ENCODE measurements around the gene CARM1.
A peak's percentile ranks its signal among the peaks of the same experiment; 100 is the strongest.

CARM1 gene

GRCh38 chr19:10878253-10878652 is 6.9 kb downstream of the CARM1 start:
- DNase-seq: no peak

GRCh38 chr19:10881403-10882107 is 10.2 kb downstream of the CARM1 start:
- Histone ChIP-seq H3K4me1 (ENCODE audit: control insufficient read depth, insufficient read depth, low read depth, low read length) (peaks cover 33% of the 10 kb centered on the region), H2BK5ac (ENCODE audit: low read depth, low read length, poor library complexity, severe bottlenecking) (no peak overlapping the region), H3K14ac (ENCODE audit: low read length in 2 of 2) (no peak overlapping the region), H3K23ac (ENCODE audit: low read length in 2 of 2) (peak overlapping the region in 1 of 2 experiments; percentile 57), H3K18ac (ENCODE audit: low read depth in 1 of 2, low read length in 2 of 2) (peak overlapping the region in 1 of 2 experiments; percentile 67), H3K4me2 (ENCODE audit: low read length, poor library complexity, severe bottlenecking) (no peak overlapping the region), H3K36me3 (ENCODE audit: control insufficient read depth in 1 of 2, insufficient read depth in 2 of 2, low read depth in 1 of 2, low read length in 2 of 2) (peaks cover 0 to 11% of the 10 kb centered on the region in 2 experiments), H4K8ac (ENCODE audit: low read length) (peak overlapping the region; percentile 32), H3K27me3 (ENCODE audit: control insufficient read depth in 1 of 2, insufficient read depth in 1 of 2, low read length in 2 of 2) (no peaks in the 10 kb centered on the region), H2BK15ac (ENCODE audit: low read depth, poor library complexity, severe bottlenecking) (no peak overlapping the region), H3K9me3 (ENCODE audit: control insufficient read depth, low read length) (no peaks in the 10 kb centered on the region), H2BK120ac (ENCODE audit: low read depth, low read length) (no peak overlapping the region), H2BK12ac (ENCODE audit: low read length in 2 of 2) (peak overlapping the region; percentile 43 to 60), H3K27ac (ENCODE audit: low read length, poor library complexity, severe bottlenecking) (no peak overlapping the region), H4K91ac (ENCODE audit: low read length) (no peak overlapping the region), H3K79me1 (replicated peaks; ENCODE audit: low read length, poor library complexity, severe bottlenecking) (peaks cover 48% of the 10 kb centered on the region), H2AFZ (ENCODE audit: low read depth, low read length) (no peak overlapping the region), H3K4ac (ENCODE audit: low read depth in 1 of 2, low read length in 2 of 2) (no peak overlapping the region), H3K4me3 (ENCODE audit: insufficient read depth in 1 of 2, low read depth in 1 of 2, low read length in 2 of 2) (no peak overlapping the region), H3K9ac (ENCODE audit: low read length) (no peak overlapping the region), H2AK5ac (ENCODE audit: low read length, severe bottlenecking) (no peak overlapping the region)
- 41% methylated on average over 14 of the region's 14 CpGs for WGBS
- no peak for DNase-seq

More at GRCh38 chr19:10878253-10878652, 6.9 kb downstream of the CARM1 start:
- no peak overlapping the region for H2BK15ac ChIP-seq (ENCODE audit: low read depth, poor library complexity, severe bottlenecking)
- peaks cover 45% of the 10 kb centered on the region for H3K79me1 ChIP-seq (replicated peaks; ENCODE audit: low read length, poor library complexity, severe bottlenecking)
- peak overlapping the region; percentile 35 for H3K9ac ChIP-seq (ENCODE audit: low read length)
- no peak overlapping the region for H3K4me3 ChIP-seq (ENCODE audit: insufficient read depth in 1 of 2, low read depth in 1 of 2, low read length in 2 of 2)
- H3K27ac ChIP-seq (ENCODE audit: low read length, poor library complexity, severe bottlenecking): no peak overlapping the region
- no peak overlapping the region for H2BK120ac ChIP-seq (ENCODE audit: low read depth, low read length)
- WGBS: 88% methylated on average over 3 of the region's 3 CpGs
- H3K4me1 ChIP-seq (ENCODE audit: control insufficient read depth, insufficient read depth, low read depth, low read length): peaks cover 27% of the 10 kb centered on the region
- no peak overlapping the region for H3K4ac ChIP-seq (ENCODE audit: low read depth in 1 of 2, low read length in 2 of 2)
- H4K8ac ChIP-seq (ENCODE audit: low read length): no peak overlapping the region
- no peak overlapping the region for H2BK12ac ChIP-seq (ENCODE audit: low read length in 2 of 2)
- H3K23ac ChIP-seq (ENCODE audit: low read length in 2 of 2): no peak overlapping the region
- no peaks in the 10 kb centered on the region for H3K27me3 ChIP-seq (ENCODE audit: control insufficient read depth in 1 of 2, insufficient read depth in 1 of 2, low read length in 2 of 2)
- H2AK5ac ChIP-seq (ENCODE audit: low read length, severe bottlenecking): no peak overlapping the region
- peaks cover 0 to 13% of the 10 kb centered on the region in 2 experiments for H3K36me3 ChIP-seq (ENCODE audit: control insufficient read depth in 1 of 2, insufficient read depth in 2 of 2, low read depth in 1 of 2, low read length in 2 of 2)
- H3K14ac ChIP-seq (ENCODE audit: low read length in 2 of 2): no peak overlapping the region
- H3K4me2 ChIP-seq (ENCODE audit: low read length, poor library complexity, severe bottlenecking): no peak overlapping the region
- H2AFZ ChIP-seq (ENCODE audit: low read depth, low read length): no peak overlapping the region
- H4K91ac ChIP-seq (ENCODE audit: low read length): no peak overlapping the region
- H2BK5ac ChIP-seq (ENCODE audit: low read depth, low read length, poor library complexity, severe bottlenecking): no peak overlapping the region
- no peak overlapping the region for H3K18ac ChIP-seq (ENCODE audit: low read depth in 1 of 2, low read length in 2 of 2)
- no peaks in the 10 kb centered on the region for H3K9me3 ChIP-seq (ENCODE audit: control insufficient read depth, low read length)

GRCh38 chr19:10882108-10882457 is 10.7 kb downstream of the CARM1 start:
- no peak for DNase-seq
- no peak overlapping the region for H3K9ac ChIP-seq (ENCODE audit: low read length)
- peaks cover 0 to 14% of the 10 kb centered on the region in 2 experiments for H3K36me3 ChIP-seq (ENCODE audit: control insufficient read depth in 1 of 2, insufficient read depth in 2 of 2, low read depth in 1 of 2, low read length in 2 of 2)
- H3K18ac ChIP-seq (ENCODE audit: low read depth in 1 of 2, low read length in 2 of 2): peak overlapping the region in 1 of 2 experiments; percentile 46
- peaks cover 34% of the 10 kb centered on the region for H3K4me1 ChIP-seq (ENCODE audit: control insufficient read depth, insufficient read depth, low read depth, low read length)
- H3K14ac ChIP-seq (ENCODE audit: low read length in 2 of 2): no peak overlapping the region
- H3K4me3 ChIP-seq (ENCODE audit: insufficient read depth in 1 of 2, low read depth in 1 of 2, low read length in 2 of 2): no peak overlapping the region
- H3K79me1 ChIP-seq (replicated peaks; ENCODE audit: low read length, poor library complexity, severe bottlenecking): peaks cover 49% of the 10 kb centered on the region
- H3K23ac ChIP-seq (ENCODE audit: low read length in 2 of 2): peak overlapping the region in 1 of 2 experiments; percentile 57
- H4K8ac ChIP-seq (ENCODE audit: low read length): peak overlapping the region; percentile 32
- no peak overlapping the region for H2BK15ac ChIP-seq (ENCODE audit: low read depth, poor library complexity, severe bottlenecking)
- no peak overlapping the region for H2AFZ ChIP-seq (ENCODE audit: low read depth, low read length)
- no peak overlapping the region for H2BK120ac ChIP-seq (ENCODE audit: low read depth, low read length)
- H2BK5ac ChIP-seq (ENCODE audit: low read depth, low read length, poor library complexity, severe bottlenecking): no peak overlapping the region
- WGBS: 78% methylated on average over 9 of the region's 9 CpGs
- H2BK12ac ChIP-seq (ENCODE audit: low read length in 2 of 2): peak overlapping the region; percentile 43 to 60
- no peaks in the 10 kb centered on the region for H3K9me3 ChIP-seq (ENCODE audit: control insufficient read depth, low read length)
- H3K27me3 ChIP-seq (ENCODE audit: control insufficient read depth in 1 of 2, insufficient read depth in 1 of 2, low read length in 2 of 2): no peaks in the 10 kb centered on the region
- no peak overlapping the region for H3K4me2 ChIP-seq (ENCODE audit: low read length, poor library complexity, severe bottlenecking)
- H3K27ac ChIP-seq (ENCODE audit: low read length, poor library complexity, severe bottlenecking): no peak overlapping the region
- H3K4ac ChIP-seq (ENCODE audit: low read depth in 1 of 2, low read length in 2 of 2): no peak overlapping the region
- no peak overlapping the region for H2AK5ac ChIP-seq (ENCODE audit: low read length, severe bottlenecking)
- peak overlapping the region; percentile 40 for H4K91ac ChIP-seq (ENCODE audit: low read length)

- Histone ChIP-seq H2BK120ac (ENCODE audit: low read depth, low read length) (no peak overlapping the region), H2BK15ac (ENCODE audit: low read depth, poor library complexity, severe bottlenecking) (peak overlapping the region; percentile 12), H3K4me2 (ENCODE audit: low read length, poor library complexity, severe bottlenecking) (no peak overlapping the region), H2AFZ (ENCODE audit: low read depth, low read length) (no peak overlapping the region), H3K4me1 (ENCODE audit: control insufficient read depth, insufficient read depth, low read depth, low read length) (peaks cover 43% of the 10 kb centered on the region), H3K9me3 (ENCODE audit: control insufficient read depth, low read length) (no peaks in the 10 kb centered on the region), H2BK5ac (ENCODE audit: low read depth, low read length, poor library complexity, severe bottlenecking) (no peak overlapping the region), H3K14ac (ENCODE audit: low read length in 2 of 2) (no peak overlapping the region), H3K23ac (ENCODE audit: low read length in 2 of 2) (no peak overlapping the region), H3K4me3 (ENCODE audit: insufficient read depth in 1 of 2, low read depth in 1 of 2, low read length in 2 of 2) (no peak overlapping the region), H3K9ac (ENCODE audit: low read length) (peak overlapping the region; percentile 21), H3K18ac (ENCODE audit: low read depth in 1 of 2, low read length in 2 of 2) (no peak overlapping the region), H3K4ac (ENCODE audit: low read depth in 1 of 2, low read length in 2 of 2) (no peak overlapping the region), H3K36me3 (ENCODE audit: control insufficient read depth in 1 of 2, insufficient read depth in 2 of 2, low read depth in 1 of 2, low read length in 2 of 2) (peaks cover 0 to 20% of the 10 kb centered on the region in 2 experiments), H2BK12ac (ENCODE audit: low read length in 2 of 2) (no peak overlapping the region), H2AK5ac (ENCODE audit: low read length, severe bottlenecking) (no peak overlapping the region), H3K27ac (ENCODE audit: low read length, poor library complexity, severe bottlenecking) (no peak overlapping the region), H3K27me3 (ENCODE audit: control insufficient read depth in 1 of 2, insufficient read depth in 1 of 2, low read length in 2 of 2) (no peaks in the 10 kb centered on the region), H4K91ac (ENCODE audit: low read length) (no peak overlapping the region), H3K79me1 (replicated peaks; ENCODE audit: low read length, poor library complexity, severe bottlenecking) (peaks cover 56% of the 10 kb centered on the region), H4K8ac (ENCODE audit: low read length) (no peak overlapping the region)
- peak; percentile 89 for DNase-seq
- 28% methylated on average over 2 of the region's 2 CpGs for WGBS
Measured at GRCh38 chr19:10884274-10884673, 12.9 kb downstream of the CARM1 start.

Measured in mesenchymal stem cell (in vitro differentiated cells and primary cell).